Measurements from ENCODE around the gene KRT16.
"Not testable (repeated sequence)": the region's sequence is repeated elsewhere in the genome, so short reads cannot be mapped to it uniquely, and the experiment has no call there.

Gene KRT16

DNA sequence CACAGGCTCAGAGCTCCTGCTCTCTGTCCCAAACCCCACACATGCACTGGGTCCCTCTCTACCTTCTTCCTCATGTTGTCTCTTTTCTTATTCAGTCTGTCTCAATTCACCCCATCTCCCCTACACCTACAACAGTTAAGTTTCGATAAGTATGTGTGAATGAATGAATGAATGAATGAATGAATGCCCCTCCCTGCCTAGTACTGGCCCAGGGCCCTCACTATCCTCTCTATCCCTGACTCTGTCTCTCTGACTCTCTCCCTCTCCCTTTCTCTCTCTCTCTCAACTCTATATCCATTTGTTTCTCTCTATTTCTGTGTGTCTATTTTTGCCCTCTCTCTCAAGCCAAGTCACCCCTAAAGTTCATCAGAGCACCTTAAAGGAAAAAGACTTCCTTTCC lies 34.0 kb downstream of the KRT16 start:
- Histone ChIP-seq H3K36me3 (ENCODE audit: control insufficient read depth, insufficient read depth, low read length) (no peaks in the 10 kb centered on the region), H3K4me3 (ENCODE audit: low read depth, low read length) (no peak overlapping the region), H3K4me1 (ENCODE audit: control insufficient read depth, insufficient read depth, low read length) (0 out of 2 replicates have a peak, but pooled peaks cover 5% of the 10 kb centered on the region), H3K27ac (ENCODE audit: low read depth, low read length) (no peak overlapping the region), H3K9me3 (ENCODE audit: control insufficient read depth, insufficient read depth, low read length) (no peaks in the 10 kb centered on the region), H3K27me3 (ENCODE audit: control insufficient read depth, insufficient read depth, low read length) (peaks cover 4% of the 10 kb centered on the region; the same call in 1 of the 2 replicates), H3K9ac (ENCODE audit: low read depth, low read length) (no peak overlapping the region)

DNA sequence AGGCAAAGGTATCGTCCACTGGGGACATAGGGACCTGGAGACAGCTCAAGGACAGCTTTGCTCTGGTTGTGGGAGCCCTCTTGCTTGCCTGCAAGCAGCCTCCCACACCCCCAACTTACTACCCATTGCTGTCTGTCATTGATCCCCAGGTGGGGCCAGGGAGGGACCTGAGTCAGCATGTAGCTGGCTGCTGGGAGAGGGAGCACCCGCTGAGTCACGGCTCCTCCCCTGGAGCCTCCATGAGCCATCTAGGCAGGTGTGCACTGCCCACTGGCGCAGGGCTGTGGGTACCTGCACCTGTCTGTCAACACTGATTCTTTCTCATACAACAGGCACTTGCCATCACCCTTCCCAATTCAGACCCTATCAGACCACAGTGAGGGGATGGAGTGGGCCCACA lies 35.8 kb downstream of the KRT16 start:
- not testable (repeated sequence) for H3K4me3 ChIP-seq (ENCODE audit: low read depth, low read length); H3K27me3 ChIP-seq (ENCODE audit: control insufficient read depth, insufficient read depth, low read length); H3K36me3 ChIP-seq (ENCODE audit: control insufficient read depth, insufficient read depth, low read length); H3K27ac ChIP-seq (ENCODE audit: low read depth, low read length); H3K4me1 ChIP-seq (ENCODE audit: control insufficient read depth, insufficient read depth, low read length); H3K9ac ChIP-seq (ENCODE audit: low read depth, low read length); H3K9me3 ChIP-seq (ENCODE audit: control insufficient read depth, insufficient read depth, low read length)

DNA sequence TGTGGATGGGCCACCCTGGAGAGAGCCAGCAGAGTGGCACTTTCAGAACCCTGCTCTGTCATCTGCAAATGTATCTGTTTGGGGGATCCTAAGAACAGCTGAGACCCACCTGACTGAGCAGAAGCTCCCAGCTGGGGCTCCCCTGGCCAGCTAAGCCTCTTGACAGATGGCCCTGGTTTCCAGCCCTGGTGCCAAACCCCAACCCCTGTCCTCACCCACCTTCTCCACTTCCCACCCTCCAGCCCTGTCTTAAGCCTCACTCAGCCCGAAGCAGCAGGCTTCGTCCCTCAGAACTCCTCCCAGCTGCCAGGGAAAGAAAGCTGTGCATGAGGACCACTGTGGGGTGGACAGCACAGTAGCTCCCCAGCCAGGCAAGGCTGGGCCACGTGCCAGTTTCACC lies 37.2 kb downstream of the KRT16 start:
- Histone ChIP-seq H3K9ac (ENCODE audit: low read depth, low read length) (no peak overlapping the region), H3K4me1 (ENCODE audit: control insufficient read depth, insufficient read depth, low read length) (0 out of 2 replicates have a peak, but pooled peaks cover 5% of the 10 kb centered on the region), H3K9me3 (ENCODE audit: control insufficient read depth, insufficient read depth, low read length) (no peaks in the 10 kb centered on the region), H3K36me3 (ENCODE audit: control insufficient read depth, insufficient read depth, low read length) (no peaks in the 10 kb centered on the region), H3K27ac (ENCODE audit: low read depth, low read length) (no peak overlapping the region), H3K27me3 (ENCODE audit: control insufficient read depth, insufficient read depth, low read length) (peaks cover 4% of the 10 kb centered on the region; the same call in 1 of the 2 replicates), H3K4me3 (ENCODE audit: low read depth, low read length) (no peak overlapping the region)

DNA sequence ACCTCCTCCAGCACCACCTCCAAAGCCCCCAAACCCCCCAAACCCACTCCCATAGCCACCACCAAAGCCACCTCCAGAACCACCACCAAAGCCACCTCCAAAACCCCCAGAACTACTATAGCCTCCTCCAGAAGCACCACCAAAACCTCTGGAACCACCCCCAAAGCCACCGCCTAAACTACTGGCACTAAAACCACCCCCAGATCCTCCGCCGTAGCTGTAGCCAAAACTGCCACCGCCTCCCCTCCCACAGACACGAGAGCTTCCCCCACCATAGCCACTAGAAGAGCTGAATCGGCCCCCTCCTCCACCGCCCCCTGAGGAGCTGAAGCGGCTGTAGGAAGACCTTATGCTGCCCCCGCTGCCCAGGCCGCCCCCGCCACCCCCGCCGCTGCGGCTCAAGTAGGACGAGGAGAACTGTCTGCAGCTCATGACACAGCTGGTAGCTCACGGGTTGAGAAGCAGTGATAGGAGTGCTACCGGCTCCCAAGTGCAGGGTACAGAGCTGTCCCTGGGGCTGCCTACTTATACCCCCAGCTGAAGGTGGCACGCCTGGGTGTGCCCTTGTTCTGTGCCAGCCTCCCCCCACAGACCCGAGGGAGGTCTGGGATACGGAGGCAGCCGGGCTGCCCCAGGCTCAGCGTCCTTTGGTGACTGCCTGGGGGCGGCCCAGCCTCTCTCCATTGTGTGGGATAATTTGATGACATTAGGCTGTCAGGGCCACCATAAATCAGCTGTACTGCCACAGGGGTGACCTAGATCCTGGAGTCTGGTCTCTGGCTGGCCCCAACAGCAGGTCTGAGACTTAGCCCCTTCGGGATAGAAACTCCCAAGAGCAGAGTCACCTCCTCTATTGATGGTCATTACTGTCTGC lies 40.8 kb downstream of the KRT16 start, which contains the start of gene KRT9:
KRT9 (minus strand) TSS at position 499 of the 874 bp plus-strand sequence; CDS start at position 432, 67 bp downstream.
- Histone ChIP-seq H3K27me3 (ENCODE audit: control insufficient read depth, insufficient read depth, low read length) (no peaks in the 10 kb centered on the region), H3K36me3 (ENCODE audit: control insufficient read depth, insufficient read depth, low read length) (no peaks in the 10 kb centered on the region), H3K9ac (ENCODE audit: low read depth, low read length) (no peak within 1 kb of the TSS), H3K4me1 (ENCODE audit: control insufficient read depth, insufficient read depth, low read length) (no peaks in the 10 kb centered on the region), H3K27ac (ENCODE audit: low read depth, low read length) (no peak within 1 kb of the TSS), H3K4me3 (ENCODE audit: low read depth, low read length) (no peak within 1 kb of the TSS), H3K9me3 (ENCODE audit: control insufficient read depth, insufficient read depth, low read length) (no peaks in the 10 kb centered on the region)

- Histone ChIP-seq H3K36me3 (ENCODE audit: control insufficient read depth, insufficient read depth, low read length) (no peaks in the 10 kb centered on the region), H3K9me3 (ENCODE audit: control insufficient read depth, insufficient read depth, low read length) (no peaks in the 10 kb centered on the region), H3K9ac (ENCODE audit: low read depth, low read length) (no peak overlapping the region), H3K27ac (ENCODE audit: low read depth, low read length) (no peak overlapping the region), H3K27me3 (ENCODE audit: control insufficient read depth, insufficient read depth, low read length) (no peaks in the 10 kb centered on the region; the same call in 1 of the 2 replicates), H3K4me1 (ENCODE audit: control insufficient read depth, insufficient read depth, low read length) (no peaks in the 10 kb centered on the region), H3K4me3 (ENCODE audit: low read depth, low read length) (no peak overlapping the region)
These were observed 45.2 kb downstream of the KRT16 start for GRCh38 chr17:41567317-41567716.

DNA sequence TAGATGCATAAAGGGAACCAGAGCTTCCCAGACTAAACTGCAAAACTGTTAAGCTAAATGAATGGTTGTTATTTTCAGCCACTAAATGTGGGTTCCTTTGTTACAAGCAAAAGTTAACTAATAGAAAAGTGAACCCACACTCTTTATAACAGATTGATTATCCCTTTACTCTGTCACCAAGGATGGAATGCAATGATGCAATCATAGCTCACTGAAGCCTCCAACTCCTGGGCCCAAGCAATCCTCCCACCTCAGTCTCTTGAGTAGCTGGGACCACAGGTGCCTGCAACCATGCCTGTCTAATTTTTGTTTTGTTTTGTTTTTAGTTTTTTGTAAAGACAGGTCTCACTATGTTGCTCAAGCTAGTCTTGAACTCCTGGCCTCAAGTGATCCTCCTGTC lies 47.2 kb downstream of the KRT16 start:
- Histone ChIP-seq H3K9ac (ENCODE audit: low read depth, low read length) (no peak overlapping the region), H3K27ac (ENCODE audit: low read depth, low read length) (no peak overlapping the region), H3K4me1 (ENCODE audit: control insufficient read depth, insufficient read depth, low read length) (no peaks in the 10 kb centered on the region), H3K27me3 (ENCODE audit: control insufficient read depth, insufficient read depth, low read length) (no peaks in the 10 kb centered on the region; the same call in 1 of the 2 replicates), H3K4me3 (ENCODE audit: low read depth, low read length) (no peak overlapping the region), H3K9me3 (ENCODE audit: control insufficient read depth, insufficient read depth, low read length) (no peaks in the 10 kb centered on the region), H3K36me3 (ENCODE audit: control insufficient read depth, insufficient read depth, low read length) (no peaks in the 10 kb centered on the region)

DNA sequence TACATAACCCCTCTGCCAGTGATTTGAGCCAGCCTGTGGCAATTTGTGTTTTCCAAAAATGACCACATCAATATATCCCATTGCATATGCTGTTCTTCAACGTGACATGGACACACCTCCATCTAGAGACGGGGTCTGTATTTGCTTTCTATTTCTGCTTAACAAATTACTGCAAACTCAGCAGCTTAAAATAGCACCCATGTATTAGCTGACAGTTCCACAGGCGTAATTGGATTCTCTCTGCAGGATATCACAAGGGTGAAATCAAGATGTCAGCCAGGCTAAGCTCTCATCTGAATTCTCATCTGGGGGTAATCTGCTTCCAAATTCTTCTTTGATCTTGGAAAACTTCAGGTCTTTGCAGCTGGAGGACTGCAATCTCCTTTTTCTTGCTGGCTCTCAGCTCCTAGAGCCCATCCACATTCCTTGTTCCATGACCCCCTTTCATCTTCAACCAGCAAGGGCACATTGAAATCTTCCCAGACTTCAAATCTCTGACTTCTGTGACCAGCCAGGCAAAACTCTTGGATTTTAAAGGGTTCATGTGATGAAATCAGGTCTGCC lies 48.9 kb downstream of the KRT16 start:
- no peaks in the 10 kb centered on the region for H3K9me3 ChIP-seq (ENCODE audit: control insufficient read depth, insufficient read depth, low read length)
- no peaks in the 10 kb centered on the region for H3K36me3 ChIP-seq (ENCODE audit: control insufficient read depth, insufficient read depth, low read length)
- H3K9ac ChIP-seq (ENCODE audit: low read depth, low read length): no peak overlapping the region
- no peaks in the 10 kb centered on the region; the same call in 1 of the 2 replicates for H3K27me3 ChIP-seq (ENCODE audit: control insufficient read depth, insufficient read depth, low read length)
- no peaks in the 10 kb centered on the region for H3K4me1 ChIP-seq (ENCODE audit: control insufficient read depth, insufficient read depth, low read length)
- H3K27ac ChIP-seq (ENCODE audit: low read depth, low read length): no peak overlapping the region
- H3K4me3 ChIP-seq (ENCODE audit: low read depth, low read length): no peak overlapping the region

GRCh38 chr17:41561554-41561953 lies 51.0 kb downstream of the KRT16 start:
- no peaks in the 10 kb centered on the region for H3K9me3 ChIP-seq (ENCODE audit: control insufficient read depth, insufficient read depth, low read length)
- H3K9ac ChIP-seq (ENCODE audit: low read depth, low read length): no peak overlapping the region
- H3K27ac ChIP-seq (ENCODE audit: low read depth, low read length): no peak overlapping the region
- no peak overlapping the region for H3K4me3 ChIP-seq (ENCODE audit: low read depth, low read length)
- H3K4me1 ChIP-seq (ENCODE audit: control insufficient read depth, insufficient read depth, low read length): no peaks in the 10 kb centered on the region
- no peaks in the 10 kb centered on the region for H3K36me3 ChIP-seq (ENCODE audit: control insufficient read depth, insufficient read depth, low read length)
- H3K27me3 ChIP-seq (ENCODE audit: control insufficient read depth, insufficient read depth, low read length): no peaks in the 10 kb centered on the region; the same call in 1 of the 2 replicates

Data from HUES48 (cell line).